ENCODE results near the gene LRPPRC. TPM values are rescaled to one million over a fixed set of nuclear protein-coding genes. Genes with fewer than 3 reads are reported as not detected.

The LRPPRC gene
- total RNA-seq, 1 donor from 2014 or later, result 70.3 TPM

DNA sequence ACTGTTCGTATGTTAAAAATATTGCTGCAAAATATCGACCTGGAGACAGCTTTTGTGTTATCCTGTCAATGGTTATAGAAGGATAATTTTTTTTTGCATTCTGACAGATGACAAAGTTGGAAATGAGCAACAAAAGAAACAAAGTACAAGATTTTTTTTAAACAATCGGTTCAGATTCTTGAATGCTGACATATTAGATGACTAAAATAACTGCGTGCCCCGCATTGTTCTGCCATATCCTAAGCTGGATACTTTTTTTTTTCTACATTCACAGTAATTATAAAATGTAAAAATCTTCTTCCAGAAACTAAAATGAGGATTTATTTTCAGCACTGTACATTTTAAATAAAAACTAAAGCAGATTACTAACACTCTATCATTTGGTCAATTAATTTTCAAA, 89.9 kb downstream of the LRPPRC start:
- DNase-seq (ENCODE audit: low read depth), result no peak
- TF ChIP-seq, protein P1, sequence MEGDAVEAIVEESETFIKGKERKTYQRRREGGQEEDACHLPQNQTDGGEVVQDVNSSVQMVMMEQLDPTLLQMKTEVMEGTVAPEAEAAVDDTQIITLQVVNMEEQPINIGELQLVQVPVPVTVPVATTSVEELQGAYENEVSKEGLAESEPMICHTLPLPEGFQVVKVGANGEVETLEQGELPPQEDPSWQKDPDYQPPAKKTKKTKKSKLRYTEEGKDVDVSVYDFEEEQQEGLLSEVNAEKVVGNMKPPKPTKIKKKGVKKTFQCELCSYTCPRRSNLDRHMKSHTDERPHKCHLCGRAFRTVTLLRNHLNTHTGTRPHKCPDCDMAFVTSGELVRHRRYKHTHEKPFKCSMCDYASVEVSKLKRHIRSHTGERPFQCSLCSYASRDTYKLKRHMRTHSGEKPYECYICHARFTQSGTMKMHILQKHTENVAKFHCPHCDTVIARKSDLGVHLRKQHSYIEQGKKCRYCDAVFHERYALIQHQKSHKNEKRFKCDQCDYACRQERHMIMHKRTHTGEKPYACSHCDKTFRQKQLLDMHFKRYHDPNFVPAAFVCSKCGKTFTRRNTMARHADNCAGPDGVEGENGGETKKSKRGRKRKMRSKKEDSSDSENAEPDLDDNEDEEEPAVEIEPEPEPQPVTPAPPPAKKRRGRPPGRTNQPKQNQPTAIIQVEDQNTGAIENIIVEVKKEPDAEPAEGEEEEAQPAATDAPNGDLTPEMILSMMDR (IDR thresholded peaks at IDR 0.05; ENCODE audit: insufficient read depth, low read length, severe bottlenecking), result no peak
- Histone ChIP-seq H3K27me3 (ENCODE audit: control insufficient read depth, insufficient read depth, low read length) (no peaks in the 10 kb centered on the region), H3K4me3 (ENCODE audit: low read depth, low read length) (no peak overlapping the region), H3K36me3 (ENCODE audit: control insufficient read depth, insufficient read depth, low read length) (peaks cover 4% of the 10 kb centered on the region)
- FAIRE-seq, result no peak

DNA sequence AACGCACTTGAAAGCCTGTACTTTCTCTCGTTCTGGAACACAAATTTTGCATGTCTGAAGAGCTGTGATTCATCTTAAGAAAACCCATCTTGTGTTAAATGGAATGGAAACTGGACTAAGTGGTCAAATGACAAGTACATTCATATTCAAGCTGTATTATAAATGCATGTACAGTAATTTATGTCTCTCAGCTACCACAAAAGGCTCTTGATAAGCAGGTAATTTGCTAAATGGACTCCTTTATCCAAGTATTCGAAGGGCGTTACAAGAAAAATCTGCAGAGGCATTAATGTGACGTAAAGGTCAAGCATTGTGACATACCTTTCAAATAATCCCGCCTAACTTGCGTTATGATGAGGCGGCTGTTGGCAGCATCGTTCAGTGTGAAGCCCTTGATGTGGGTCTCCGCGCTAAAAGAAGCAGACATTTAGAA, 90.4 kb downstream of the LRPPRC start:
- Histone ChIP-seq H3K27me3 (ENCODE audit: control insufficient read depth, insufficient read depth, low read length) (no peaks in the 10 kb centered on the region), H3K36me3 (ENCODE audit: control insufficient read depth, insufficient read depth, low read length) (peaks cover 4% of the 10 kb centered on the region), H3K4me3 (ENCODE audit: low read depth, low read length) (no peak overlapping the region)
- TF ChIP-seq, protein P1 (IDR thresholded peaks at IDR 0.05; ENCODE audit: insufficient read depth, low read length, severe bottlenecking), result no peak
- FAIRE-seq, result no peak
- no peak for DNase-seq (ENCODE audit: low read depth)

DNA sequence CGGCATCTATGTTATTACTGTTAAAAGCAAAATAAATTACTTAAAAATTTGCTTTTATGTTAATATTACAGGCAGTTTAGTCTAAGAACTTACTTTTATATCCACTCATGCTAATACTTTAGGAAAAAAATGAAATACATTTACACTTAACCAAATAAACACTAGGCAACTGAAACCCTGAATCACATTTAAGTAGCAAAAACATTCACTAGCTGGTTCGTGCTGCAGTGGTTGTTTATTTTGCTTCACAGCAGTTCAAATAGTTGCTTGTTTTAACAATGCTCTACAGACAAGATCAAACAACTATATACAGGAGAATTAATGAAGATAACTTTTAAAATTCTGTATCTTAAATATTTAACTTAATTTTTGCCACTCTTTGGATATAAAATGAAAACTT, 96.2 kb downstream of the LRPPRC start:
- H3K36me3 ChIP-seq (ENCODE audit: control insufficient read depth, insufficient read depth, low read length), result peaks cover 6% of the 10 kb centered on the region

DNA sequence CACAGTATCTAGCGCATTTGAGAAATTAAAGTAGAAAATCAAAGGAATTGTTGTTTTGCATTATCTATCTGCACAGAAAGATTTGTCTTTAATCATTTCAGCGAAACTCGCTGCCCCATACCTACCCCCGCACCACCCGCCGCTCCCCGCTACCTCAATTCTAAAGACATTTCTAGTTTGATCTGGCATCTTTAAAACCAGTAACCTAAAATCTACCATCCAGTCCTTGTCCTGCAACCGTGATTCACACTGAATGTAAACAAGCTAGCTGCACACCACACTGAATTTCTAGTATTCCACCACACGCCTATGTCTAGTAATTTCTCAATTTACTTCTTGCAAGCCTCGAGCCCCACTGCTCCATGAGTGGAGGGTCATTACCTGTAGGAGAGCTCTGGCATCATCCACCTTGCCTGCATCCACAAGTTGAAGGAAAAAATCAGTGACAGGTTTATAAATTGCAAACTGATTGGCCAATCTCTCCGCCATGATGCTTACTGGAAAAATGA, 96.9 kb downstream of the LRPPRC start:
- TF ChIP-seq, protein P1 (IDR thresholded peaks at IDR 0.05; ENCODE audit: insufficient read depth, low read length, severe bottlenecking), result no peak
- Histone ChIP-seq H3K4me3 (ENCODE audit: low read depth, low read length) (no peak overlapping the region), H3K36me3 (ENCODE audit: control insufficient read depth, insufficient read depth, low read length) (peaks cover 8% of the 10 kb centered on the region), H3K27me3 (ENCODE audit: control insufficient read depth, insufficient read depth, low read length) (no peaks in the 10 kb centered on the region)
- DNase-seq (ENCODE audit: low read depth) (peak; percentile 18), FAIRE-seq (no peak)

More for the DNA sequence above, 96.2 kb downstream of the LRPPRC start:
- Histone ChIP-seq H3K27me3 (ENCODE audit: control insufficient read depth, insufficient read depth, low read length) (no peaks in the 10 kb centered on the region), H3K4me3 (ENCODE audit: low read depth, low read length) (no peak overlapping the region)
- TF ChIP-seq, protein P1 (IDR thresholded peaks at IDR 0.05; ENCODE audit: insufficient read depth, low read length, severe bottlenecking), result no peak
- no peak for FAIRE-seq
- DNase-seq (ENCODE audit: low read depth), result no peak

DNA sequence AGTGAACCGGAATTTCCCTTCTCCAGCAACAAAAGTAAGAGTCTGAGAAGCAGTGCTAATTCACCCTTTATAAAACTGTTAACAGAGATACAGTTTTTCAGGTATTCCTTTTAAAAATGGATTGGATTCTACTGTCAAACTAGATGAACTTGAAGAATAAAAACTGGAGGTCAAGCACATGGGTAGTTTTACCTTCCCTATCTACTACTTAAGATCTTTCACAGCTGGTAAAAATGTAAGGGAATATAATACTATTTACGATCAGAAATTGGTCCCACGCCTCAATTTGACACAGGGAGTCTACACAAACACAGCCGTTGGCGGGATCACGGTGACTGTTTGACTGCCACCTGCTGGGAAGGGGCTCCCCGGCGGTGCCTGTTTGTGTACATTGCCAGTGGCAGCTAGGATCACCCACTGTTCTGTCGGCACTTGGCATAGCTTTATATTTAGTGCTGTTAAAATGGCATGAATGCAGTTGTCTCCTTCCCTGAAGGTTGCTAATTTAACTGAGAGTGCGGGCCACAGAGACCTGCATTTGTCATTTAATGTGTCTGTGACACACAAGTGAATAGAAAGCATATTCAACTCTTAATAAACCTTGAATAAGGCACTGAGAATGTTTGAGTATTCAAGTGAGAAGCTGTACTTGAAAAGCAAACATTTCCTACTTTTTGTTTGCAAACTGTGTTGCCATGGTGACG, 97.5 kb downstream of the LRPPRC start:
- FAIRE-seq (no peak), DNase-seq (ENCODE audit: low read depth) (peak; percentile 15)
- Histone ChIP-seq H3K36me3 (ENCODE audit: control insufficient read depth, insufficient read depth, low read length) (peaks cover 8% of the 10 kb centered on the region), H3K4me3 (ENCODE audit: low read depth, low read length) (no peak overlapping the region), H3K27me3 (ENCODE audit: control insufficient read depth, insufficient read depth, low read length) (no peaks in the 10 kb centered on the region)
- TF ChIP-seq, protein P1 (IDR thresholded peaks at IDR 0.05; ENCODE audit: insufficient read depth, low read length, severe bottlenecking), result peak; percentile 65

Data from bronchial epithelial cell (primary cell).